22Rv1 (cell line): ENCODE results near the gene ACACB.

Source experiments
- ZFX ChIP-seq: fragments of 450-650 bp; IDR thresholded peaks from 2 replicates; pipeline ENCODE4 v1.6.1; 2017; ENCODE audit warnings: antibody characterized with exemption, borderline replicate concordance
- TF ChIP-seq, protein P1 (sequence below): fragments of 450-650 bp; IDR thresholded peaks from 2 replicates; pipeline ENCODE4 v1.5.1; 2017; ENCODE audit warnings: mild to moderate bottlenecking

GRCh38 chr12:109100741-109101140 lies 15.6 kb upstream of the ACACB start:
- TF ChIP-seq, protein P1, sequence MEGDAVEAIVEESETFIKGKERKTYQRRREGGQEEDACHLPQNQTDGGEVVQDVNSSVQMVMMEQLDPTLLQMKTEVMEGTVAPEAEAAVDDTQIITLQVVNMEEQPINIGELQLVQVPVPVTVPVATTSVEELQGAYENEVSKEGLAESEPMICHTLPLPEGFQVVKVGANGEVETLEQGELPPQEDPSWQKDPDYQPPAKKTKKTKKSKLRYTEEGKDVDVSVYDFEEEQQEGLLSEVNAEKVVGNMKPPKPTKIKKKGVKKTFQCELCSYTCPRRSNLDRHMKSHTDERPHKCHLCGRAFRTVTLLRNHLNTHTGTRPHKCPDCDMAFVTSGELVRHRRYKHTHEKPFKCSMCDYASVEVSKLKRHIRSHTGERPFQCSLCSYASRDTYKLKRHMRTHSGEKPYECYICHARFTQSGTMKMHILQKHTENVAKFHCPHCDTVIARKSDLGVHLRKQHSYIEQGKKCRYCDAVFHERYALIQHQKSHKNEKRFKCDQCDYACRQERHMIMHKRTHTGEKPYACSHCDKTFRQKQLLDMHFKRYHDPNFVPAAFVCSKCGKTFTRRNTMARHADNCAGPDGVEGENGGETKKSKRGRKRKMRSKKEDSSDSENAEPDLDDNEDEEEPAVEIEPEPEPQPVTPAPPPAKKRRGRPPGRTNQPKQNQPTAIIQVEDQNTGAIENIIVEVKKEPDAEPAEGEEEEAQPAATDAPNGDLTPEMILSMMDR, result no peak
- TF ChIP-seq ZFX, result no peak
